Stimulated activated CD4-positive, alpha-beta T cell treated with anti-CD3 and anti-CD28 coated beads, Interleukin-2, amount 100 ng/mL, for 24 hours (primary cell): ENCODE measurements around the gene PPP2R2D.
A peak's percentile ranks its signal among the peaks of the same experiment; 100 is the strongest.
"Not testable (repeated sequence)": the region's sequence is repeated elsewhere in the genome, so short reads cannot be mapped to it uniquely, and the experiment has no call there.

Experiments used
- DNase-seq, 2 donors: peaks; one replicate each; pipeline ENCODE4 v3.0.0-alpha.2; 2020

Gene PPP2R2D

GRCh38 chr10:131909014-131909808 is 8.4 kb downstream of the PPP2R2D start:
- DNase-seq, result no peak

- DNase-seq, result no peak
These were observed 9.1 kb downstream of the PPP2R2D start for GRCh38 chr10:131909929-131910328.

- no peak for DNase-seq
These were observed 10.0 kb downstream of the PPP2R2D start for GRCh38 chr10:131910663-131911314.

- no peak for DNase-seq
These were observed 10.6 kb downstream of the PPP2R2D start for GRCh38 chr10:131911451-131911850.

- no peak for DNase-seq
These were observed 11.8 kb downstream of the PPP2R2D start for GRCh38 chr10:131912620-131913019.

GRCh38 chr10:131915484-131915883 is 14.7 kb downstream of the PPP2R2D start:
- DNase-seq, result no peak

- DNase-seq, result no peak
These were observed 15.4 kb downstream of the PPP2R2D start for GRCh38 chr10:131915990-131916766.

GRCh38 chr10:131916767-131917160 is 16.0 kb downstream of the PPP2R2D start:
- DNase-seq, result peak in 1 of 2 donors; percentile 39

GRCh38 chr10:131917496-131917895 is 16.7 kb downstream of the PPP2R2D start:
- not testable (repeated sequence) for DNase-seq

GRCh38 chr10:131919461-131919860 is 18.7 kb downstream of the PPP2R2D start:
- not testable (repeated sequence) for DNase-seq

GRCh38 chr10:131920151-131920550 is 19.3 kb downstream of the PPP2R2D start:
- DNase-seq, result peak in 1 of 2 donors; percentile 47

GRCh38 chr10:131920693-131921092 is 19.9 kb downstream of the PPP2R2D start:
- no peak for DNase-seq

- DNase-seq, result no peak
These were observed 20.4 kb downstream of the PPP2R2D start for GRCh38 chr10:131921184-131921583.

GRCh38 chr10:131923038-131923756 is 22.4 kb downstream of the PPP2R2D start:
- DNase-seq, result no peak

GRCh38 chr10:131925011-131925649 is 24.3 kb downstream of the PPP2R2D start:
- no peak for DNase-seq

- DNase-seq, result no peak
These were observed 24.9 kb downstream of the PPP2R2D start for GRCh38 chr10:131925716-131926115.

- no peak for DNase-seq
These were observed 25.4 kb downstream of the PPP2R2D start for GRCh38 chr10:131926253-131926652.

- no peak for DNase-seq
These were observed 26.2 kb downstream of the PPP2R2D start for GRCh38 chr10:131926743-131927595.

- peak; percentile 57 to 72 for DNase-seq
These were observed 27.7 kb downstream of the PPP2R2D start for GRCh38 chr10:131928248-131929095.

GRCh38 chr10:131929122-131929845 is 28.5 kb downstream of the PPP2R2D start:
- DNase-seq, result no peak
